Gastrocnemius medialis (tissue), 4 donors: Measurements from ENCODE around the gene TMPRSS2. TPM values are rescaled to one million over a fixed set of nuclear protein-coding genes. Genes with fewer than 3 reads are reported as not detected.
A peak's percentile ranks its signal among the peaks of the same experiment; 100 is the strongest.

Experiments used
- ATAC-seq, 2 donors: fragments of 150-250 bp; one replicate each; pipeline ENCODE4 v1.9.1; 2016
- DNase-seq, 2 donors: peaks; one replicate each; pipeline ENCODE4 v3.0.0-alpha.2; 2019
- H3K27ac ChIP-seq, 4 donors: fragments of 200-600 bp; sonication (generic); 1 replicate in 1 of 4; 2 replicates in 3 of 4; pipeline ENCODE4 v1.5.1; 2016 to 2018; ENCODE audit warnings: mild to moderate bottlenecking in 2 of 4, moderate library complexity in 1 of 4
- H3K27me3 ChIP-seq, 3 donors: fragments of 200-600 bp; sonication (generic) in 2 of 3; 1 replicate in 1 of 3; 2 replicates in 2 of 3; pipeline versions ENCODE4 v1.5.1 to v1.6.0; 2016 to 2019; ENCODE audit warnings: mild to moderate bottlenecking in 1 of 3, moderate library complexity in 1 of 3
- H3K36me3 ChIP-seq, 2 donors: fragments of 200-600 bp; sonication (generic) in 1 of 2; one replicate each; pipeline ENCODE4 v1.5.1; 2017 to 2018
- H3K4me1 ChIP-seq, 2 donors: fragments of 200-600 bp; sonication (generic) in 1 of 2; one replicate each; pipeline ENCODE4 v1.5.1; 2016 to 2017; ENCODE audit warnings: mild to moderate bottlenecking in 2 of 2
- H3K4me3 ChIP-seq, 4 donors: fragments of 200-600 bp; sonication (generic) in 3 of 4; 1 replicate in 1 of 4; 2 replicates in 3 of 4; pipeline ENCODE4 v1.5.1; 2016 to 2019; ENCODE audit warnings: mild to moderate bottlenecking in 2 of 4
- H3K9me3 ChIP-seq, 3 donors: fragments of 200-600 bp; sonication (generic) in 2 of 3; 1 replicate in 1 of 3; 2 replicates in 2 of 3; pipeline ENCODE4 v1.5.1; 2016 to 2019
- POLR2A ChIP-seq, 2 donors: fragments of 450-650 bp; IDR thresholded peaks; one replicate each; pipeline ENCODE4 v1.6.1; 2017; ENCODE audit warnings: antibody characterized with exemption in 2 of 2, mild to moderate bottlenecking in 2 of 2, moderate library complexity in 2 of 2
- in situ Hi-C, 4 donors: fragments of 200-750 bp; cut with MboI; loops; one replicate each; pipeline versions ENCODE4 v1.15.0 to v1.8.0; 2017; ENCODE audit warnings: low sequenced_read_pairs in 4 of 4
- intact Hi-C: fragments of 100-400 bp; cut with DNase I; formaldehyde crosslinking; loops from one replicate; pipeline ENCODE4 v1.15.1; 2023; ENCODE audit warnings: low total_unique reads
- total RNA-seq, 4 donors: library from RNA; depleted of rRNA; stranded (reverse); fragments of >200 nt; gene quantifications; one replicate each; pipeline versions ENCODE4 v1.1.0 to v1.2.3, GENCODE V29; 2016
- TF ChIP-seq, protein P1 (sequence below), 5 experiments: fragments of 450-650 bp in 3 of 5; fragments of 200-600 bp in 2 of 5; sonication (generic) in 2 of 5; IDR thresholded peaks in 4 of 5; conservative IDR thresholded peaks in 1 of 5; 1 replicate in 4 of 5; 2 replicates in 1 of 5; pipeline ENCODE4 v1.5.1; 2016 to 2019; ENCODE audit warnings: antibody characterized with exemption in 5 of 5, mild to moderate bottlenecking in 3 of 5, moderate library complexity in 3 of 5

Gene TMPRSS2
- total RNA-seq, 4 donors from 2014 or later, result 0.09 to 1.2 TPM; not detected in 2

GRCh38 chr21:41508415-41509144, 622 bp upstream of the TMPRSS2 start:
- no peak overlapping the region for H3K27ac ChIP-seq
- ATAC-seq, result no peak
- H3K27me3 ChIP-seq, result peaks cover 28 to 50% (median 30%) of the 10 kb centered on the region in 3 donors
- H3K4me3 ChIP-seq, result no peak overlapping the region
- H3K36me3 ChIP-seq, result no peaks in the 10 kb centered on the region
- intact Hi-C loops (no loop called here), in situ Hi-C loops (no loop called here)
- TF ChIP-seq, protein P1, sequence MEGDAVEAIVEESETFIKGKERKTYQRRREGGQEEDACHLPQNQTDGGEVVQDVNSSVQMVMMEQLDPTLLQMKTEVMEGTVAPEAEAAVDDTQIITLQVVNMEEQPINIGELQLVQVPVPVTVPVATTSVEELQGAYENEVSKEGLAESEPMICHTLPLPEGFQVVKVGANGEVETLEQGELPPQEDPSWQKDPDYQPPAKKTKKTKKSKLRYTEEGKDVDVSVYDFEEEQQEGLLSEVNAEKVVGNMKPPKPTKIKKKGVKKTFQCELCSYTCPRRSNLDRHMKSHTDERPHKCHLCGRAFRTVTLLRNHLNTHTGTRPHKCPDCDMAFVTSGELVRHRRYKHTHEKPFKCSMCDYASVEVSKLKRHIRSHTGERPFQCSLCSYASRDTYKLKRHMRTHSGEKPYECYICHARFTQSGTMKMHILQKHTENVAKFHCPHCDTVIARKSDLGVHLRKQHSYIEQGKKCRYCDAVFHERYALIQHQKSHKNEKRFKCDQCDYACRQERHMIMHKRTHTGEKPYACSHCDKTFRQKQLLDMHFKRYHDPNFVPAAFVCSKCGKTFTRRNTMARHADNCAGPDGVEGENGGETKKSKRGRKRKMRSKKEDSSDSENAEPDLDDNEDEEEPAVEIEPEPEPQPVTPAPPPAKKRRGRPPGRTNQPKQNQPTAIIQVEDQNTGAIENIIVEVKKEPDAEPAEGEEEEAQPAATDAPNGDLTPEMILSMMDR (IDR thresholded peaks at IDR 0.05 in 4 of 5, conservative IDR thresholded peaks at IDR 0.05 in 1 of 5), result no peak
- TF ChIP-seq POLR2A (IDR thresholded peaks at IDR 0.05), result no peak
- H3K4me1 ChIP-seq, result peaks cover 0 to 3% of the 10 kb centered on the region in 2 donors
- no peaks in the 10 kb centered on the region for H3K9me3 ChIP-seq
- DNase-seq, result no peak

DNA sequence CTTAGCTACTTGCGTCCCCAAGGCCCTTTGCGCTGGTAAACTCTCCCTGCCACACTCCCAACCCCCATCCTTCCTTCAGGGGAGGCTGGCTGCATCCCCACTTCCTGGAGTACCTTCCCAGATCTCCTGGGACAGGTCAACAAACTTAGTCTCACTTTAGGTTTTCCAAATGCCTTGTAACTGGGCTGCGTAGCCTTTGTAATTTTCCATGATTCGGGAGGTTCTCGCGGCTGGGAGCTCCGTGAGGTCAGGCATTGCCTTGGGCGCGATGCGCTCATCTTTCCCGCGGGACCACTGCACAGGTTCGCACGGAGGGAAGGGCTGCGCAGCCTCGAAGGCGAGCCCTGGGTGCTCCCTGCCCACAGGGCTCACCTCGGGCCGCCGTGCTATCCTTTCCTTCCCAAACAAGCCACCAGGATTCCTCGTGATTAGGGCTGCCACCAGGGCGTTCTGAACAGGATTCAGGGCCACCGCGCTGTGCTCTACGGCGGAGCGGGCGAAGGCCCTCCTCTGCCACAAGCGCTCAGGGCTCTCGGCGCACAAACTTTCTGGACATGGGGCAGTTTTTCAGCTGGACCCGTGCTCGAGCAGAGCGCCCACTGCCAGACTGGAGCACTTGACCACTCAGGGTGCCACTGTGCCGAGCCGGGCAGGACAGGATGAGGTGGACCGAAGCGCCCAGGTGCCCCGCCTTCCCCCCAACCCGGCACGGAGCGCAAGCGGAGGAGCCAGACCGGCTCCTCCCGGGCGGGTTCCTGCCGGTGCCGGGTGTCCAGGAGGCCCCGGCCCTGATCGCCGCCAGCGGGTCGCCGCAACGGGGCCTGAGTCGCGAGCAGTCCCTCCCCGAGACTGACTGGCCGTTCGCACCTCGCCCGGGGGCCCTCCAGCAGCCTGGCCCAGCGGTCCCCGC, 1.1 kb downstream of the TMPRSS2 start:
- H3K9me3 ChIP-seq, result no peaks in the 10 kb centered on the region
- in situ Hi-C loops, result no loop called here
- peaks cover 0 to 3% of the 10 kb centered on the region in 2 donors for H3K4me1 ChIP-seq
- TF ChIP-seq, protein P1 (IDR thresholded peaks at IDR 0.05 in 4 of 5, conservative IDR thresholded peaks at IDR 0.05 in 1 of 5), result no peak
- TF ChIP-seq POLR2A (IDR thresholded peaks at IDR 0.05), result no peak
- no peak overlapping the region for H3K27ac ChIP-seq
- H3K4me3 ChIP-seq, result peak overlapping the region in 1 of 4 donors; percentile 25
- no peak for ATAC-seq
- no peaks in the 10 kb centered on the region for H3K36me3 ChIP-seq
- H3K27me3 ChIP-seq, result peaks cover 28 to 50% (median 30%) of the 10 kb centered on the region in 3 donors
- DNase-seq, result no peak
- intact Hi-C loops, result no loop called here

- ATAC-seq, result no peak
- Histone ChIP-seq H3K4me3 (no peak overlapping the region), H3K4me1 (peaks cover 0 to 3% of the 10 kb centered on the region in 2 donors), H3K9me3 (no peaks in the 10 kb centered on the region), H3K36me3 (no peaks in the 10 kb centered on the region), H3K27ac (no peak overlapping the region), H3K27me3 (peaks cover 30 to 50% (median 30%) of the 10 kb centered on the region in 3 donors)
- no peak for DNase-seq
- TF ChIP-seq, protein P1 (IDR thresholded peaks at IDR 0.05 in 4 of 5, conservative IDR thresholded peaks at IDR 0.05 in 1 of 5), result no peak
- no peak for TF ChIP-seq POLR2A (IDR thresholded peaks at IDR 0.05)
- intact Hi-C loops (no loop called here), in situ Hi-C loops (no loop called here)
These were observed 1.9 kb downstream of the TMPRSS2 start for GRCh38 chr21:41506005-41506594.

- H3K27ac ChIP-seq, result no peak overlapping the region
- no peak overlapping the region for H3K4me3 ChIP-seq
- in situ Hi-C loops, result no loop called here
- peaks cover 0 to 3% of the 10 kb centered on the region in 2 donors for H3K4me1 ChIP-seq
- H3K36me3 ChIP-seq, result no peaks in the 10 kb centered on the region
- intact Hi-C loops, result no loop called here
- H3K27me3 ChIP-seq, result peaks cover 31 to 39% (median 36%) of the 10 kb centered on the region in 3 donors
- DNase-seq (no peak), ATAC-seq (no peak)
- no peak for TF ChIP-seq POLR2A (IDR thresholded peaks at IDR 0.05)
- TF ChIP-seq, protein P1 (IDR thresholded peaks at IDR 0.05 in 4 of 5, conservative IDR thresholded peaks at IDR 0.05 in 1 of 5), result no peak
- H3K9me3 ChIP-seq, result no peaks in the 10 kb centered on the region
These were observed 3.9 kb downstream of the TMPRSS2 start for GRCh38 chr21:41504030-41504429.
